Right lobe of liver (tissue), 4 donors: Measurements from ENCODE around the gene PDZK1IP1.

Source experiments
- CTCF ChIP-seq, 4 donors: fragments of 200-600 bp in 3 of 4; fragments of 450-650 bp in 1 of 4; IDR thresholded peaks; one replicate each; pipeline versions ENCODE4 v1.5.1 to v1.8.0; 2016 to 2022; ENCODE audit warnings: antibody characterized with exemption in 4 of 4, mild to moderate bottlenecking in 2 of 4
- POLR2A ChIP-seq: fragments of 450-650 bp; IDR thresholded peaks from one replicate; pipeline ENCODE4 v1.6.1; 2017; ENCODE audit warnings: antibody characterized with exemption, mild to moderate bottlenecking
- donor health status: DM: no; HTN: no; CAD: no.
- donor health status: DM: no; HTN: no; CAD: no.
- donor health status: DM: no; HTN: yes; CAD: no.

DNA sequence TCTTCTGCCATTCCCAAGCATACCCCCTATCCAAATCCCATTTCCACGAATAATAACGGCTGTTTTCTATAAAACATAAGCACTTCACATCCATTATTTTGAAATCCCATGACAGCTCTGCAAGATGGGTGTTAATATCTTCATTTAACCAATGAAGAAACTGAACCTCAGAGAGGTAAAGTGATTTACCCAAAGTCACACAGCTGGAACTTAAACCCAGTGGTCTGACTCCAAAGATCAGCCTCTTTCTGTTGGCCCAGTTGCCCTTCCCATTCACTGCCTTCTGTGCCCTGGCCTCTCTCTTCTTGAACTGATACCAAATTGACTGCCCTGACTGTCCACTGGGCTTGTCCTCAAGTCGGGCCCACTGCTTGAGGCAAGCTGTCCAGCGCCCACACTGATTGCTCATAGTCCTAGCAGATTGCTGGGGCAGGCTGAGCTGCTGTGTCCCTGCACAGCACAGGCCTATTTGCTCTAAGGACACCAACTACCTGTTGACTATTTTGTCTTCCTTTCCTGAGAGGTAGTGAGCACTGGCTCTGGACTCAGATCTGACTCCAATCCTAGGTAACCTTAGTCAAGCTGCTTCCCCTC, 22.9 kb upstream of the PDZK1IP1 start:
- TF ChIP-seq CTCF (IDR thresholded peaks at IDR 0.05), result no peak
- TF ChIP-seq POLR2A, result no peak
